C1 segment of cervical spinal cord (tissue), 14 donors: Measurements from ENCODE around the gene ZNF592.
A peak's percentile ranks its signal among the peaks of the same experiment; 100 is the strongest.
"Not testable (repeated sequence)": the region's sequence is repeated elsewhere in the genome, so short reads cannot be mapped to it uniquely, and the experiment has no call there.

Experiments
- DNase-seq, 14 donors: peaks; one replicate each; lab custom pipeline; 2025; lab: John Stamatoyannopoulos, UW

ZNF592 gene

DNA sequence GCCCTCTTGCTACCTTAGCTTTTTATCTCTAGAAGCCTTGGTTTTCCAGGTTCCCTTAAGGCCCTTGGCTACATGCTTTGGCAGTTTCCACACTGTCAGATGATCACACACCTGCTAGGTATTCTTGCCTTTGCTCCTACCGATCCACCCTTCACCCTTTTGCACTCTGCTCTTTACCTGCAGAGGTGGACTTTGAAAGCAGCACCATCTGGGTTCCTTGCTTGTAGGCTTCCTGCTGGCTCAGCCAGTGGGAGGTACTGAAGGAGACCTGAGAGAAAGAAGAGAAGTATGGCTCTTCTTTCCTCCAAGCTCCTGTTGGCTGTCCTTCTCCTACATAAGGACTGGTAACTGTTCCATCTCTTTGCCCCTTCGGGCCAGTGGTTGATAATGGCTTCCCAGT, 7.3 kb upstream of the ZNF592 start:
- DNase-seq, result peak in 1 of 14 donors; percentile 58

DNA sequence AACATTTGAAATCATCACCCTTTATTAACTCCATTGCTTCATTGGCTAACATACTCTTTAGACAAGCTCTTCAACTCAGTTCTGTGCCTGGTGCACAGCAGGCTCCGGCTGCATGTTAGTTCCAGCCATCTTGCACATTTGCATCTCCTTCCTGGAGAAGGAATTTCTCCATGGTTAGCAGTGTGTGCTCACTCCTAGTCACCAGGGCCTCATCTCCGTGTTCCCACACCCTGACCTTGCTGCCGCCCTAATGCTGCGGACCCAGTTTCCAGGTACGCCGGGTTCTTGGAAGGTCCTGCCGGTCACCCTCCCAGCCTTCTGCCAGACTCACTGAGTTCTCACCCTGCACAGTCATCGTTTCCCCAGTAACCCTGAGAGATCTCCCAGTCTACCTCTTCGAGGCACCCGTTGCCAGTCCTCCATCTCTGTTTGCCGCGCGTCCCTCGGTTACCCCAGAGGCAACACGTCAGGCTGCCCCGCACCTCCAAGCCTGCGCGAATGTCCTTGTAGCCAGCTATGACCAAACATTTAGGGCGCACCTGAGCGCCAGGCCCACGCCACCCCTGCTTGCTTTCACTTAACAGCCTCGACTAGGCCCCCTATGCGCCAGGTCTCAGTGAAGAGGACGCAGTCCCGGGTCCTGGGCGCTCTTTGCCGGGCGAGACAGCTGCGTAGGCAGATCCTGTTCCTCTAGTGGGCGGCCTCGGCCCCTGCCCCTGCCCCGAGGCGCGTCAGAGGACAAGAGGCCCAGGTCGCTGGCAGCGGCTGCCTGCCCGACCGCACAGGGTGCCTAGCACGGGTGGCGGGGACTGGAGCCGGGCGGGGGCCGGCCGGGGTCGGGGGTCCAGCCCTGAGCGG, 747 bp upstream of the ZNF592 start:
- peak in 12 of 14 donors; percentile 40 to 90 (median 82) for DNase-seq

DNA sequence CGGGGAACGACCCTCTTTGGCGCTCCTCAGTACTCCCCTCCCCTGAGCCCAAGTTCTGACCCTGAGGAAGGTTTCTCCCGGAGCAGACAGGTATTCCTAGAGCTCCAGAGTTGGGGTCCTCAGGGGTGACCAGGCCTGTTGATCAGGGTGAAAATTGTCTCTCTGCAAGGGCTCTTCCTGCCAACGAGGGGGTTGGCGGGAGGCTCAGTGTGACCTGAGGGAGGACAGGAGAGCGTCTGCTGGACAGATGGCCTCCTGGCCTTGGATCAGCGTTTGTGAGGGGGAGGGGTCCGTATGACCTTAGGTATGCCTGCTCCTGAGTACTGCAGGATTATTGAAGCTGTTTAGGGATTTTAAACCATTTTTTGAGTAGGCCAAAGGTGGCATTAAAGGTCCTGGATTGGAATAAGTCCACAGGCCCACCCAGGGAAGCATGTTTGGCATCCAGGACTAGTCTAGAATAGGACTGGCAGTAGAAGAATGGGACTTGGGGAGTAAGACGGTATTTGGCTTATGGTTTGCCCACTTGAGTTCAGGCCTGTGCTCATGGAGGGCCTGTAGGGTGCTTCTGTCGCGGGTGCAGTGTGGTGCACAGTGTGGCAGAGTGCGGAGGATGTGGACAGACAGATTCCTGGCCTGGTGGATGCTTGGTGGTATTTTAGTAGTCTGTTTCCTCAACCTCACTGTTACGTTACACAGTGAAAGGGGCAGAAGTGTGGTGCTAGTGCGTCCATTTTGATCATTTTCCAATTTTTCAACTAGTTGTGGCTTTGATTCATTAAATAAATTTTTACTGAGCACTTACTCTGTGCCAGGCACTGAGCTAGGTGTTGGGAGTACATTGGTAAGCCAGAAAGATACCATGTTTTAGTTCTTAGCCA, 959 bp downstream of the ZNF592 start:
- DNase-seq, result peak in 8 of 14 donors; percentile 45 to 67 (median 58)

DNA sequence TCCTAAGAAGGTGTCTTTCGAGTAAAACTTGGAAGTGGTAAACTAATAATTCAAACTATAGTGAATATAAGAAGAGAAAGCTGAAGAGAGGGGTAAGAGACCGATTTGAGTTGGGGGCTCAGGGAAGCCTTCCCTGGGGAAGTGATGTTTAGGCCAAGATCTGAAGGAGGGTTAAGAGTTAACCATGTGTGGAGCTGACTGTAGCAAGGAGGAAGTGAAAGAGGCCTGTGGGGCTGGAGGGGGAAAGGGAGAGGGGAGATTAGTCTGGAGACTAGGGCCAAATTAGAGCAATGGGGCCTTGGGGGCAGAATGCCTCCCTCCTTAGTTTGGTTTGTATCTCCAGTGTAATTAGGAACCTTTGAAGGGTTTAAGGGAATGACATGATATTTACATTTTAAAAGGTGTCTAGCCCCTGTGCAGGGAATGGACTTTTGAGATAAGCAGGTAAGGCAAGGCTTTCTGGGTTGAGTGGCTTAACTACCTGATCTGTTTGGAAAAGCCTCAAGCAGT, 2.2 kb downstream of the ZNF592 start:
- DNase-seq, result peak in 1 of 14 donors; percentile 3

DNA sequence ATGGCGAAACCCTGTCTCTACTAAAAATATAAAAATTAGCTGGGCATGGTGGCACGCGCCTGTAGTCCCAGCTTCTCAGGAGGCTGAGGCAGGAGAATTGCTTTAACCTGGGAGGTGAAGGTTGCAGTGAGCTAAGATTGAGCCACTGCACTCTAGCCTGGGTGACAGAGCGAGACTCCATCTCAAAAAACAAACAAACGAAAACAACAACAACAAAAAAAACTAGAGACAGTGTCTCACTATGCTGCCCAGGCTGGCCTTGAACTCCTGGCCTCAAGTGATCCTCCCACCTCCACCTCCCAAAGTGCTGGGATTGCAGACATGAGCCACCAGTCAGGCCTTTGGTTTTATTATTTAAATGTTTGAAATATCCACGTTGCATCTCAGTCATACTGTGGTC, 3.3 kb downstream of the ZNF592 start:
- not testable (repeated sequence) for DNase-seq

DNA sequence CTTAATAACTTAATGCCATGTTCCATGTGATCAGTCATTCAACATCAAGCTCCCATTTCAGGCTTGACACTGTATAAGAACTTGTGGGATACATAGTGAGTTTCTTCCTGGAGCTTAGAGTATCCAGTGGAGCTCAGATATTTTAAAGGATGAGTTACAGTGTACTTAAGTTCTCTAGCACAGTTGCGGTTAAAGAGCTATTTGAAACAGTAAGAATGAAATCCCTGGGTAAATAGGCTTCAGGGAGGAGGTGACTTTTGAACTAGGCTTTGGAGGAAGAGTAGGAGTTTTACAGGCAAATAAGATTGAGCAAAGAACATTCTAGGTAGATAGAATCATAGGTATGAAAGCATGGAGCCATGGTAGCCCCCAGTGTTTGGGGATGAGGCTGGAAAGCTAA, 3.8 kb downstream of the ZNF592 start:
- DNase-seq, result no peak

DNA sequence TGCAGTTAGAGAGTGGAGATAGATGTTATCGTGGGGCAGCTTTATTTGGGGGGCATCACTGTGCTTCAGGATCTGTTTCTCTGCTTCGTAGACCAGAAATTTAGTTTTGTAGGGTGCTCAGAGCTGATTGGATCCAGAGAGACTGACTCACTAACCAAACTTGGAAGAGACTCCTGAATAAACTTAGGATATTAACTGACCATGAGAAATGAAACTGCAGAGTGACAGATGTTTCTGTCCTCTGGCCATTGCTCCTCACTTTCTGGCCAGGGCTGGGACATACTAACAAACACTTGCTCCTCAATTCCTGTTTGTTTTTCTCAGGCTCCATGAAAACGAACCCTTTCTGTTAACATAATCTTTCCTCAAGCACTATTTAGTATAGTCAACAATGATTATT, 4.3 kb downstream of the ZNF592 start:
- no peak for DNase-seq

DNA sequence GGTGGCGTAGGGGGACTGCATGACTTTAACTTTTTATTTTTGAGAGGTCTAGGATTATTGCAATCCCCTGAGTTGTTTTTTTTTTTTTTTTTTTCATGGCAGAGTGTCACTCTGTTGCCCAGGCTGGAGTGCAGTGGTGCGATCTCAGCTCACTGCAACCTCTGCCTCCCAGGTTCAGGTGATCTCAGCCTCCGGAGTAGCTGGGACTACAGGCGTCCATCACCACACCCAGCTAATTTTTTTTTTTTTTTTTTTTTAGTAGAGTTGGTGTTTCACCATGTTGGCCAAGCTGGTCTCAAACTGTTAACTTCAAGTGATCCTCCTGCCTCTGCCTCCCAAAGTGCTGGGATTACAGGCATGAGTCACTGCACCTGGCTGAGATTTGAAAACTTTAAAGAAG, 6.5 kb downstream of the ZNF592 start:
- not testable (repeated sequence) for DNase-seq

DNA sequence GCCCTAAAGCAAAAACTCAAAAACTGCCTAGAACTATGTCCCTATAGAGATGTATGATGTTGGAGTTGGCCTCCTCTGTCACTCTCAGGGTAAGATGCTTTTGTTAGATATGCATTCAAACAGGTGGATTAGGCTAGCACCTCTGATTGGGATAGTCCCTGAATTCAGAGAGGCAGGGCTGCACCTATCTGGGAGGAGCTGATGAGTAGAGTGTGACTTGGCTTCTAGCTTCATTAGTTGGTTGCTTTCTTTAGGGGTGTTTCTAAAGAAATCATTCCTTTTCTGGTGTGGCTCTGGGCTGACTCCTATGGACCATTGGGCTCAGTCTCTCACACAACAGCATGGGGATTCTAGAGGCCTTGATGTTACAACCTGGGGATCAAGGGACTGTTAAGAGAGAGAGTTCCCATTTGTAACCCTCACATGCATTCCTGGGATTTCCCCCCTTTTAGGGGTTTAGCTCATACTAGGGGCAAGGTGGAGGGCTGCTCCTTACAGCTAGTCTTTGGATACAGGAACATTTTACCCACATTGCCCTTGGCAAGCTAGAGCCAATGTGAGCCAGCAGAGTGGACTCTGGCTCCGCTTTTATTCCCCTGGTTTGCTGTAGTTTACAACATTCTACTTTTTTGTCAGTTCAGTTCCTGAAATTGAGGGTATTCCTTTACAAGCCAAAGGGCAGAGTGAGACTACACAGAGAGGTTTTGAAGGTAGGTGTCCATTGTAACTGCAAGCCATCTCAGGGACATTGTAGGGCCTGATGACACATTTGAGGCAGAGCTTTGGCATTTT, 7.5 kb downstream of the ZNF592 start:
- no peak for DNase-seq

DNA sequence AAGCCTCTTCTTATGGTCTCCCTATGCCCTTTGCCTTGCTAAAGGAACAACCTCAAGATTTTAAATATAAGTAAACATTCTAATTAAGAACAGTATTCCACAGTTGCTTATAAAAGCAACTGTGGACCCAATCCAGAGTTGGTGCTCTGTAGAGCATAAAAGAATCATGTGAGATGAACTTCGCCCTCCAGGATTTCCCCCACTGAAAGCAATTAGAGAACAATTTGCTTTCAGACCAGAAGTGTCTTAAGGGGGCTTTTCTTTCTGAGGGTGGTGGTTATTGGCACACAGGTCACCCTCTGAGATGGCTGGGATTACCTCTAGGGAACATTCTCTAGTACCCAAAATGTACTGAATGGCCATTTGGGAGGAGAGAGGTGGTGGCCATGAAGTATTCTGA, 10.6 kb downstream of the ZNF592 start:
- DNase-seq, result no peak

DNA sequence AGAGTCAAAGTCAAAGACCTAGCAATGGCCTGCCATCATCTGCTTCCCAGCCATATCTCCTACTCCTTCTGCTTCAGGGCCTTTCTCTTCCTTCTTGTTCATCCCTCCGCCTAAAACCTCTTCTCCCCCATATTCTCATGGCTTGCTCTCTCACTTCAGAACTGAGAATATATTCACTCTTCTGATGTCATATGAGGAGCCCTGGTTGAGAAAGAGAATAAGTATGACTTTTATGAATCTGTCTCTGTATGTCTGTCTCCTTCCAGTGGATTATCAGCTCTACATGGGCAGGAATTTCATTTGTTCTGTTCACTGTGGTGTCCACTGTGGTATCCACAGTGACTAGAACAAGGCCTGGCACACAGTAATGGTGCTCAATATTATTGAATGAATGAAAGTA, 11.8 kb downstream of the ZNF592 start:
- no peak for DNase-seq

DNA sequence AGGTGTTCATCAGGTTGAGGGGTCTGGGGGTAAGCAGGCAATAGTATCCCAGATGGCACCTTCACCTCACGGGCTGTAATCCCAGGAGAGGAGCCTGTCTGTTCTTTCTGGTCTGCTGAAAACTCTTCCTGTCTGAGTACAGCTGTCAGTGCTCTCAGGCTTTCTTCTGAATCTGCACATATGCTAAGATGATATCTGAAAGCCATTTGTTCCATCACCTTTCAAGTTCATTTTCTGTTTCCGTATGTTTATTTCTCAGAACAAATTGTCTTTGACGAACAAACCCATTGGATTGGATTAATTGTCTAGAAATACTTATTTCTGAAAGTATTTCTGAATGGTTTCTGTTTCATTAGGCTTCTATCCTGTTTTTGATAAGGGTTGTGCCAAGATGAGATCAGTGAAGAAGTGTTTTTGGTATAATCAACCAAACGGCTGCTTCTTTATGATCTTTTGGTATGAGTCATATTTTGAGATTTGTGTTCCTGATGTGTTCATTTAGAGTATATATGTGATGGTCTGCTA, 13.3 kb downstream of the ZNF592 start:
- no peak for DNase-seq

DNA sequence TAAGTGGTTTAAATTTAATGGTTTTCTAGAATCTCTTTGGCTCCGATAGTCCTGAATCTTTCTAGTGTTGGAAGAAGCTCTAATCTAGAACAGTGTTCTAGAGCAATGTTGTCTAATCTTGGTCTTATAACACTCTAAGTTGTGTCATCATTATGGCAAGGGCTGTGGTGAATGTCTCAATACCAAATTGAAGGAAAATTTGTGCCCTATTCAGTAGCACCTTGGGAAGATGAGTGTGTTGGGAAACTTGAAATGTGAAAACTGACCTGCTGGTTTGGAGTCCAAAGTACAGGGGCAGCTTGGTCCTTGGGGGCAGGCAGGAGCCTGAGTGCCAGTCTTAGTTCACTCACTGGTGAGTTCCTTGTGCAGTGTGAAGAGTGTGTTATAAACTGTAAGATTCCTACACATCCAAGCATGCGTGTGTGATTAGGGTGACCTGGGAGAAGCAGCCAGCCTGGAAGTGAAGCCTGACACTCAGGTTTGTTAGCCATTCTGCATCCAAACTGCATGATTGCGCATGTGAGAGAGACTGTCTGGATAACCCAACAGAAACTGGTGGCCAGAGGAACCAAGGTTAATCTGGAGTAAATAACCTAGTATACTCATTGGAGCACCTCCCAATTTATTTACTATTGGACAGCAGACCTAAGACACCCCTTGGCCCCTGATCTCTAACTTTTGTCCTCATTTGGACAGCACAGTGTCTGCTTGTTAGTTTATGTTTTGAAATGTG, 14.6 kb downstream of the ZNF592 start:
- DNase-seq, result no peak

DNA sequence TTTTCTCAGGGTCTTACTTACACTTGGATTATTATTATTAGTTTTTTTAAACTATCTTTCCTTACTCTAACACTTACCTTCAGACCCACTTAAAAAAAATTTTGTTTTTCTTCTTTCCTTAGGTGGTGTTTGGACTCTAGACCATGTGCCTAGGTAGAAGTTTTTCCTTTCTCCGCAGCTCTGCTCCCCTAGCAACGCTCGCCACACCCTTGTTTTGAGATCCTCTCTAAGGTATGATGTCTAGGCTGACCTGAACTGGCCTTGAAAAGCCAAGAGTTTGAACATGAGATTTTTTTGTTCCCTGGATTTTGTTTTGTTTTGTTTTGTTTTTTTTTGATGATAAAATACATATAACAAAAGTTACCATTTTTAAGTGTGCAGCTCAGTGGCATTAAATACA, 16.2 kb downstream of the ZNF592 start:
- DNase-seq, result no peak

DNA sequence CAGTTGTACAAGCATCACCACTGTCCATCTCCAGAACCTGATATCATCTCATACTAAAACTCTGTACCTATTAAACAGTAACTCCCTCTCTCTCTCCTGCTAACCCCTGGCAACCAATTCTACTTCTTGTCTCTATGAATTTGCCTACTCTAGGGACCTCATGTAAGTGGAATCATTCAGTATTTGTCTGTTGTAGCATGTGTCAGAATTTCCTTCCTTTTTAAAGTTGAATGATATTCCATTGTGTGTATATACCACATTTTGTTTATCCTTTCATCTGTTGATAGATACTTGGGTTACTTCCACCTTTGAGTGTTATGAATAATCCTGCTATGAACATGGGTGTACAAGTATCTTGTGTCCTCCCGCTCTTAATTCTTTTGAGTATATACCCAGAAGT, 16.6 kb downstream of the ZNF592 start:
- no peak for DNase-seq

DNA sequence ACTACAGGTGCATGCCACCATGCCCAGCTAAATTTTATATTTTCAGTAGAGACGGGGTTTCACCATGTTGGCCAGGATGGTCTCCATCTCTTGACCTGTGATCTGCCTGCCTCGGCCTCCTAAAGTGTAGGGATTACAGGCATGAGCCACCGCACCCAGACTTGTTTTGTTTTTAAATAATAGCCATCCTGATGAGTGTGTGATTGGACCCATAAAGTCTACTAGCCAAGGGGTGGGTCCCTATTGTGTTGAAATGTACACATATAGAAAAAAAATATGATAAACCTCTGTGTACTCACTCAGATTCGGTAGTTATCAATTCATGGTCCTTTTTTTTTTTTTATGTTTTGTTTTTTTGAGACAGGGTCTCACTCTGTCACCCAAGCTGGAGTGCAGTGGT, 17.3 kb downstream of the ZNF592 start:
- no peak for DNase-seq

DNA sequence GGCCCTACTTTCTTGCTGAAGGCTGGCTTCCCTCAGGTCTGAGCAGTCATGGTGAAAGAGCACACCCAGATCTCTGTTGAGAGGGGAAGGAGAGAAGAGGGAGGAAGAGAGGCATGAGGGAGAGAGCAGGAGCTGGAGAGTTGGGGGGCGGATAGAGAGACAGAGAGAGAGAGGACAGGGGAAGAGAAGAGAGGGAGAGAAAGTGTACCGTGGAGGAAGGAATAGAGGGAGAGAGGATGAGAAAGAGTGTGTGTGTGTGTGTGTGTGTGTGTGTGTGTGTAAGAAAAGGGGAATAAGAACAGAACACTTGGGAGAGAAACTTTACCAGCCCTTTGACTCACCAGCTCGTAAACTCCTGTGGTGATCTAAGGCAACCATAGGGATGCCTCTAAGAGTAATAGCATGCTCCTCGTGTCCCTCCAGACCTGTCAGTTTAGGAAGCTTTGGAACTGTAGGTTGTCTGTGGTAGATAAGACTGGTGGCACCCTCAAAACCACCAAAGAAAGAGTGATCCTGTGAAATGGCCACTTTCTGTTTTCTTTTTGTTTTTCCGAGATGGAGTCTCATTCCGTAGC, 18.2 kb downstream of the ZNF592 start:
- no peak for DNase-seq

DNA sequence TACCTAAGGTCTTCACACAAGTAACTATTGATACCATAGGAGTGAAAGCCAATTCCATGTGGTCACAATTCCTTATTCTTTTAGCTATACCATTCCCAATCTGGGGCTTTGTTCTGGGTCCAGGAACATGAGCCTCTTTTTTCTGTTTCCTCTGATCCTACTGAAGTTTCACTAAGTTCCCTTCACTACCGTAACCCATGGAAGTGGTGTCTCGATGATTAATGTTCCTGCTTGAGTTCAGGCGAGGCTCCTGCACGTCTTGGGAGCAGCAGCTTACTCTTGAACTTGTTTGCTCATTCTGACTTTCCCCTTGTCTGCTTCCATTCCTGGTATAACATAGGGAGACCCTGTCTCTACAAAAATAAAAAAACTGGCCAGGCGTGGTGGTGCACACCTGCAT, 23.6 kb downstream of the ZNF592 start:
- no peak for DNase-seq

DNA sequence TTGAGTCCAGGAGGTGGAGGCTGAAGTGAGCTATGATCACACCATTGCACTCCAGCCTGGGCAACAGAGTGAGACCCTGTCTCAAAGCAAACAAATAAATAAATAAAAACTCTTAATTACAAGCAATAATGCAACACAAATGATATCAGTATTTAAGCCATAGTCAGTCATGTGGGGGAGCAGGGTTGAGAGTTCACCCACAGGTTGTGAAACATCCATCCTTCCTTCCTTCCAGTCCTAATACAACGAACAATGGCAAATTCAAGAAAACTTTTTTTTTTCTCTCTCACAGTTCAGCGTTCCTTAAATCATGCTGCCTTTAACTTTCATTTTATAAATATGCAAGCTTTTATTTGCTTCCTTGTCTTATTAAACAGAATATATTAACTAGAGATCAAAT, 24.1 kb downstream of the ZNF592 start:
- DNase-seq, result no peak

DNA sequence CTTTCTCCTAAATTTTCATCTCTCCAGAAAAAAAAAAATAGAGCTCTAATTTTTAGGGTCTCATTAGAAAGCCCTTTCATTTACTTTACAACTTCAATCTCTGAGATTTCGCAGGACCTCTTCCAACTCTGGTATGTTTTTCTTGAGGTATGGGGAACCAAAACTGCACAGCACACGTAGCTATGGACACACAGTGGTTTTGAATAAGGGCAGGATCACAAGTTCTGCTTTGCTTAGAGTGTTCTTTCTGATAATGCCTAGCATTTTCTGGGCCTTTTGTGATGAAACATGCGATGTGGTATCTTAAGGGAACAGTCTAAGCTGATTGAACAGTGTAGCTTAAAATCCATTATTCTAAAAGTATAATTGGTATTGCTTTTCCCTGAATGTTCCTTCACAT, 25.3 kb downstream of the ZNF592 start:
- no peak for DNase-seq
